ENCODE results near the gene MAJIN.

Gene MAJIN

DNA sequence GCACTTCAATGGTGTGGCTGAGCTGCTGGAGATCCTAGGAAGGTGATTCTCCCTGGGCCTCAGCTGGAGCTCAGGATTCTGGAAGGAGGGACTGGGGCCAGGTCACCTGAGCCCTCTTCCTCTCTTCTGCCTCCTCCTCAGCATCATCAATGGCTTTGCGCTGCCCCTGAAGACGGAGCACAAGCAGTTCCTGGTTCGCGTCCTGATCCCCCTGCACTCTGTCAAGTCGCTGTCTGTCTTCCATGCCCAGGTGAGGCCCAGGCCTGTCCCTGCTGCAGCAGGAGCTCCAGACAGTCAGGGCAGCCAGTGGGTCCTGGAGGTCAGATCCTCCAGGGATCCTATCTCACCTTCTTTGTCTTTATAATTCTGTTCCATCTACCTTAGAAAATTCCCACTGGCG lies 41.6 kb downstream of the MAJIN start:
- no peak for FAIRE-seq

DNA sequence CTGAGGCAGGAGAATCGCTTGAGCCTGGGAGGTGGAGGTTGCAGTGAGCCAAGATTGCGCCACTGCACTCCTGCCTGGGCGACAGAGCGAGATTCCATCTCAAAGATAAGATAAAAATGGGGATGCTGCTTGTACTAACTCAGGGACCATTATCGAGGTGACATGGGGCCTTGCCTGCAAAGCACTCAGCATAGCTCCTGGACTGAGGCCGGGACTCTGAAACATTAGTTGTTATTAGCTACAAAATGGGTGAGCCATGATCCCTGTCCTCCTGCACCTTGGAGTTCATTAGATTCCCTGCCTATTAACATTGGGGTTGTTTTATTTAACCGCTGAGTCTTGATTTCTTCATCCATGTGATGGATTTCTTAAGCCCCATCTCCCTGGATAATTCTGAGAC lies 42.3 kb downstream of the MAJIN start:
- FAIRE-seq, result no peak

DNA sequence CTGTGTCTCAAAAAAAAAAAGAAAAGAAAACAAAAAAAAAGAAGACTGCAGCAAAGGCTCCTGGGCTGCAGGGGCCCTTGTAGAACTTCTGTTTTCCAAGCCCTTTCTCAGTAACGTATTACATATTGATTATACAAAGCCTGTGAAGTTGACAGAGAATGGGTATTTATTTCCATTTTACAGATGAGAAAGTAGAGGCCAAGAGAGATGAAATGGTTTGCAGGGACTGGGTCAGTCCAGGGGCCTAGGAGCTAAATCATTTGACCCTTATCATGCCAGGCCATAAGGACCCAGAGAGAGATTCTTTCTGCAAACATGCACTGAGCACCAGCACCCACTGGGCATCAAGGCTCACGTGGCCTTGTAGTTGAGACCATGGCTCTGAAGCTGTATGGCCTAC lies 43.0 kb downstream of the MAJIN start:
- FAIRE-seq, result no peak

DNA sequence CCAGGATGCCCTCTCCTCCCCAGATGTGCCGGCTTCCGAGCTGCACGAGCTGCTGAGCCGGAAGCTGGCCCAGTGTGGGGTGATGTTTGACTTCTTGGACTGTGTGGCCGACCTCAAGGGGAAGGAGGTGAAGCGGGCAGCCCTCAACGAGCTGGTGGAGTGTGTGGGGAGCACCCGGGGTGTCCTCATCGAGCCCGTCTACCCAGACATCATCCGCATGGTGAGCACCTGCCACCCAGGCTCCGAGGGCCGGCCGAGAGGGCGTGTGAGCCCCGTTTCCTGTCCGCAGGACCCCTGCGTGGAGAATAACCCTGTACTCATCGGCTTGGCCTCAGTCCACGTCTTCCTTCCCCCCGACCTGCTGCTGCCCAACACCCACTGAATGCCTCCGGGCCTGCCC lies 45.2 kb downstream of the MAJIN start:
- no peak for FAIRE-seq

GRCh38 chr11:64925536-64926436 lies 46.1 kb downstream of the MAJIN start:
- no peak for FAIRE-seq

DNA sequence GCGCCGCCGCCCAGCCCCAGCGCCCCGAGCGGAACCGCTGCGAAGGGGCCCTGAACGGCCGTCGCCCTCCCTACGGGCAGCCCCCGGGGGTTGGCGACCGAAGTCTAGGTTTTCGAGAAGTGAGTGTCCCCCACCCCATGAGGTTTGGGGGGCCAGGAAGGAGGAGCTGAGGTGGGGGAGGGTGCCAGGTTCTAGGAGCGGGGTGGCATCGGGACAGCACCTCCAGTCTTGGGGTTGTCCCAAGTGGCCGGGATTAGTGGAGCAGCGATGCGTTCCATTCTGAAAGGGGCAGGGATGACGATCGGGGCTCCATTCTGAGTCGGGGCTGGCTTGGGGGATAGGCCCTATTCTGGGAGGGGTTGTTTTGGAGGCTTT lies 47.0 kb downstream of the MAJIN start:
- no peak for FAIRE-seq

- FAIRE-seq, result peak; percentile 66
Measured at GRCh38 chr11:64923944-64924909, 47.7 kb downstream of the MAJIN start, which contains the start of gene PPP2R5B. TSS of gene PPP2R5B (plus strand) at chr11:64924689. CDS start at chr11:64925735, 1,046 bp downstream.

DNA sequence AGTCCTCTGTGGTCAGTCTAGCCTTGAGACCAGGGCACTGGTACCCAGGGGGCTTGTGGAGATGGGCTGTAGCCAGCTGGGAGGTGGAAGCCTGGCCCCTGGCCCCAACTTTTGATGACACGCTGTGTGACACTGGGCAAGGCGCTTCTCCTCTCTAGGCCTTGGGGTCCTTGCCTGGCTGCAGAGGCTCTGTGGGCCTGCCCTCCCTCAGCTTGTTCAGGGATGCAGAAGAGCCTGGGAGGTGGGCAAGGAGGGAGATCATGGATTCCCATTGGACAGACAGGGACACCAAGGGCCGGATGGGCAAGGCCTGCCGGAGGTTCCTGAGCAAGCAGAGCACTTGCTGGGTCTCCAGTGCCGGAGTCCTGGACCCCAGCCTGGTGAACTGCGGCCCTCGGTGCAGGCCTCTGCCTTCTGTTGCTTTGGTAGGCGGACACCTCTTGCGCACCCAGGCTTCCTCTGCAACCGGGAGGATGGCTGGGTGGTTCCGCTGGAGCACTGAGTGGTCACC lies 48.7 kb downstream of the MAJIN start:
- FAIRE-seq, result no peak

DNA sequence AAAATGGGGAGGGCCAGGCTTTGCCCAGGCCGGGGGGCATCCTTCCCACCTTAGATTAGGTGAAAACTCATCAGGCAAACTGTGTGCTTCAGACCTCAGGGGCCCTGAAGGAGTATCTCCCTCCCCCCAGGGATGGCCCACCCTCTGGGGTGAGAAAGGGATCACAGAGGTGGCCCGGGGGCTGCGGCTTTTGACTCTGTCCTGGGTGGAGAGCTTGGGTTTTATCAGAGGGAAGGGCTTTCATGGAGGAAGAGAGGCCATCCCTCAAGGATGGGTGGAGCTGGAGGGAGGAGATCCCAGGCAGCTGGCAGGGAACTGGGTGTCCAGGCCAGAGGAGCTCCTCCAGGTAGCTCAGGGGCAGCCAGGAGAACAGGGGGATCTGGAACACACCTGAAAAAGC lies 50.5 kb downstream of the MAJIN start:
- FAIRE-seq, result no peak

GRCh38 chr11:64920124-64920523 lies 51.8 kb downstream of the MAJIN start:
- no peak for FAIRE-seq

DNA sequence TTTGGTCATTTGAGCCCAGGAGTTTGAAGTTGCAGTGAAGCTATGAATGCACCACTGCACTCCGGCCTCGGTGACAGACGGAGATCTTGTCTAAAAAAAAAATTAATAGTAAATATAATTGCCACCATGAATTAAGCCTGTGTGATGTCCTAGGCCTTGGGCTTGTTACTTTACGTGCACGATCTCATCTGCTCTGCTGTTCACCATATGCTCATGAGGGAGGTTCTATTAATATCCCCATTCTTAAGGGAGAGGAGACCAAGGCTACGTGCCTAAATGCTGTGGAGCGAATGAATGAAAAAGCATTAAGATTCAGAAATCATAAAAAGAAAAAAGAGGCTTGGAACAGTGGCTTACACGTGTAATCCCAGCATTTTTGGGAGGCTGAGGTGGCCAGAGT lies 52.3 kb downstream of the MAJIN start:
- no peak for FAIRE-seq

GRCh38 chr11:64918017-64918416 lies 53.9 kb downstream of the MAJIN start:
- no peak for FAIRE-seq

- no peak for FAIRE-seq
Measured at GRCh38 chr11:64917663-64917995, 54.3 kb downstream of the MAJIN start.

DNA sequence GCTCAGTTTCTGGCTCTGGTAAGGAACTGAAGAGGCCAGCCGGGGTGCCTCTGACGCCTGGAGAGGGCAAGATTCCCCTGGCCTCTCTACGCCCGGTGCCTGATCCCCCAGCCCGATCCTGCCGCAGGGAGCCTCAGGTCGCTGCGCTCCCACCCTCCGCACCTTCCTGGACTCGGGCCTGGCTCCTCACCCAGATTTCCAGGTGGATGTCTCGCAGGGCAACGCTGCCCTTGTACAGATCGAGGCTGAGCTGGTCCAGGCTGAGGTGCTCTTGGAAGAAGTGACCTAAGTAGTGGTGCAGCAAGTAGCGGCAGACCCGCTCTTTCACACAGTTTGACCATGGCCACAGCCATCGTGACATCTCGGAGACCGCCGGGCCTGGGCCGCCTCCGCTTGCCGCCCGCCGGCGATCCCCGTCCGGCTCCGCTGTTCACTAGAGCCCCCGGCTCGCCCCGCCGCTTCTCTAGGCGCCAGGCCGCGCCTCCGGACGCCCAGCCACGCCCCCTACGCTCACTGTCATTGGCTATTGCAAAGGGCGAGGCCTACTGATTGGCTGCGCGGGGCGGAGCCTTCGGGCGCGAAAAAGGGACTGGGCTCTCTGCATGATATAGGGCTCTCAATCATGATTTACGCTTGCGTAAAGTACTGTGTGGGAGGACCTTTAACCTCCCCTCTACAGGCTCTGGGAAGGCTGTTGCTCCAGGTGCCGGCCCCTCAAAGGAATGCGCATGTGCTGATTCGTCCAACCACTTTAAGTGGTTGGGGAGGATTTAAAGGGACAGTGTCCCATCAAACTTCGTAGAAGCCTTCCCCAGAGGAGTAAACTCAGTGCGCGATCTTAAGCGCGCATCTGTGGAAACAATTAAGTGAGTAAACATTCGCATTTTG lies 54.9 kb downstream of the MAJIN start, which contains the start of gene ATG2A:
TSS of gene ATG2A (minus strand) at position 435 of the 888 bp plus-strand sequence. CDS start at position 361, 74 bp downstream.
- peak; percentile 97 for FAIRE-seq

DNA sequence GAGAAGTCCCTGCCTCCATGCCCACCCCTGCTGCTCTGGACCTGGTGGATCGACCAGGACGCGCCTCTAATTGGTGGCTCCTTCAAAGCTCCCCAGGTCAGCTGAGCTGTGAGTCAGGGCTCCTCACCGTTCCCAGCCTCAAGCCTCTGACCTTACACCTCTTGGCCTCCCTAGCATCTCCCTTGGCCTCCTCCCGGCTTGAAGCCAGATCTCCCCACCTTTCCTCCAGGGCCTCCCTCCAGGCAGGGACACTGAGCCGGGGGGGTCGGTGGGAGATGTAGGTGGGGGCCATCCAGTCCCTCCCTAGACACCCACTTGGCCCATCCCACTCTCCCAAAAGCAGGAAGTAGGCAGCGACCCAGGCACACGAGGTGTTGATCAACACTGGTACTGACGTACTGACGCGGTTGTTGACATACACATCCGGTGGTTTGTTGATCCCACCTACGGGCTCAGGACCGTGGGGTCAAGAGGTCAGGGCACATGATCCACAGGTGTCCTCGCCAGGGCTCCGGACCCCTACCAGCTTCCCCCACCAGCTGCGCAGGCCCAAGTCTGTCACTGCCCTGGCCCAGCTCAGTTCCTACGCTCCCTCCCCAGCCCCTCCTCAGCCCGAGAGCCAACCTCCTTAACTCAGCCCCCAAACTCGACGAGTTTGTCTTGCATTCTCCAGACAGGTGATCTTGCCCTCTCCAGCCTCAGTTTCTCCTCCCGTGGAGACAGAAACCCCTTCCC lies 55.7 kb downstream of the MAJIN start:
- no peak for FAIRE-seq

DNA sequence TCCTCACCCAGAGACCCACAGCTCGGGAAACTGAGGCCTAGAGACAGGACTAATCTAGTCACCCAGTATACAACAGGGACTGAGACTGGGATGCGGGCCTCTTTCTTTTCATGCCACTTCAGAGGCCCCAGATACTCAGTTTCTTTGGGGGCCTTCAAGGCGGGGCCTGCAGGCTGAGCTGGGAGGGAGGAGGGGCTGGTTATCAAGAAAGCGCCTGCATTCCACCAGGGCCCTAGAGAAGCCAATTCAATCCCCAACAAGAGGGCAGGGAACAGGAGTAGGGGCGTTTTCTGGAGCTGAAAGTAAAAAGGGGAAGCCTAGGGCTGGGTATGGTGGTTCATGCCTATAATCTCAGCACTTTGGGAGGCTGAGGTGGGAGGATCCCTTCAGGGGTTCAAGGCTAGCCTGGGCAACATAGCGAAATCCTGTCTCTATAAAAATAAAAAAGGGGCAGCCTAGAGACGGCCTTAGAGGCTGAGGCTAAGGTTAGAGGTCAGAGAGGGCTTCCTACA lies 56.5 kb downstream of the MAJIN start:
- FAIRE-seq, result no peak

GRCh38 chr11:64914123-64914522 lies 57.8 kb downstream of the MAJIN start:
- no peak for FAIRE-seq

GRCh38 chr11:64913171-64913727 lies 58.7 kb downstream of the MAJIN start:
- no peak for FAIRE-seq

DNA sequence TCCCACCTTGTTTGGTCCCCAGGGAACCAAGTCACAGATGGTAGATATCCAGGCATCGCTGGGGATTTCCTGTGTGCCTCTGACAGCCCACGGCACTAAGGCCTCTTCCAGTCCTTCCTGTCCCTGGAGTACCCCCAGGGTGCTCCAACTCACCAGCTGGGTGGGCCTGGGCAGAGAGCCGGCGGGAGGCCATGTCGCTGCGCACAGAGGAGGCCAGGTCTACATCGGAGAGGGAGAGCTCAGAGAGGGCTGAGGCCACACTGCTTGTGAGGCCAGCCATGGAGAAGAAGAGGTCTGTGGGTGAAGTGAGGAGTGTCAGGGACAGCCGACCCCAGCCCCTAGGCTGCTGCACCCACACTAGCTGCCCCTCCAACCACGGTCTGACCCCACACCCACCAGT lies 60.2 kb downstream of the MAJIN start:
- no peak for FAIRE-seq

- no peak for FAIRE-seq
Measured at GRCh38 chr11:64911142-64911541, 60.8 kb downstream of the MAJIN start.

All from endometrium (tissue), 2 donors.